GM18907 (cell line): Measurements from ENCODE around the gene SEC22C.

Experiments used
- ATAC-seq: cut with Tn5 transposase; IDR thresholded peaks from one replicate; pipeline ENCODE4 v1.9.1; 2021; ENCODE audit warnings: mild to moderate bottlenecking, moderate library complexity; ENCODE audit not compliant: unreplicated experiment

Gene SEC22C

DNA sequence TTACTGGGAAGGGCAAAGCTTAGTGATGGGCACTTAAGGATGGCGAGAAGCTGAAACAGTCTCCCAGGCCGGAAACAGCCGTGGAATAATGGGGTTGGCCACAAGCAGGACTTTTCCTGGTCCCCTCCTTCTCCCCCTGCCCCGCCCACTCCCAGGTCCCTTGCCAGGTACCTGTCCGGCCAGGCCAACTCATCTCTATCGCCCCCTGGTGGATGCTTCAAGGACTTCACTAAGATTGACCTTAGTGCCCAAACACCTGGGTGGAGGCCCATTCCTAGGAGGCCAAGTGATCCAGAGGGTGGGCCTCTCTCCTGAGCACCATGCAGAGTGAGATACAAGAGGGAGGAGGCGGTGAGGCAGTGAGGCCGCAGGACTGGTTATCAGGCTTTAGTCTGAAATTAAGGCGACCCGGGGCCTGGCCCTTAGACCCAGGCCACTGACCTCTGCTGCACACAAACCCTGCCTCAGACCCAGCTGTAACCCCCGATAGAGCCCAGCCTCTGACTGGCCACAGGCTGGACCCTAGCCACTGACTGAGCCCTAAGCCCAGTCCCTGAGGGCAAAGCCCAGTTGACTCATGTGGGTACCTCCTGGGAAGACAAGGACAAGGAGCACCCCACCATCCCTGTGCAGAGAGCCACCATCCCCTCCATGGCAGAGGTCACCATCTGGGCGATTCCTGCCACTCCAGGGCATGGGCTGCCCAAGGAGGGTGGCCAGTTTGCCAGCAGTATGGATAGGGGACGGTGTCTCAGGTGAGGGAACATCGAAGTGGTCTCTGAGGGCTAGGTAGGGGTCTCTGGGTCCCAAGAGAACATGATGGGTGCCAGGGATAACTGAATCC is 41.7 kb downstream of the SEC22C start:
- ATAC-seq = no peak

DNA sequence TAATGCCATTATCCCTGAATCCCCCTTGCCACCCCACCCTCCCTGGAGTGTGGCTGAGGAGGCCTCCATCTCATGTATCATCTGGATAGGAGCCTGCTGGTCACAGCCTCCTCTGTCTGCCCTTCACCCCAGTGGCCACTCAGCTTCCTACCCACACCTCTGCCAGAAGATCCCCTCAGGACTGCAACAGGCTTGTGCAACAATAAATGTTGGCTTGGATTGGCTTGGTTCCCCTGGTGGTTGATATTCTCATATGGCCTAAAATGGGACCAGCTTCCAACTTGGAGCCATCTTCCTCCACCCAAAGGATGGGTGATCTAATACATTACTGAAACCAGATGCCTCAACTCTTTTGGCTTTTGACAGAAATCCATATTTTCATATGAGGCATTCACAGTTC is 44.4 kb downstream of the SEC22C start:
- no peak for ATAC-seq

DNA sequence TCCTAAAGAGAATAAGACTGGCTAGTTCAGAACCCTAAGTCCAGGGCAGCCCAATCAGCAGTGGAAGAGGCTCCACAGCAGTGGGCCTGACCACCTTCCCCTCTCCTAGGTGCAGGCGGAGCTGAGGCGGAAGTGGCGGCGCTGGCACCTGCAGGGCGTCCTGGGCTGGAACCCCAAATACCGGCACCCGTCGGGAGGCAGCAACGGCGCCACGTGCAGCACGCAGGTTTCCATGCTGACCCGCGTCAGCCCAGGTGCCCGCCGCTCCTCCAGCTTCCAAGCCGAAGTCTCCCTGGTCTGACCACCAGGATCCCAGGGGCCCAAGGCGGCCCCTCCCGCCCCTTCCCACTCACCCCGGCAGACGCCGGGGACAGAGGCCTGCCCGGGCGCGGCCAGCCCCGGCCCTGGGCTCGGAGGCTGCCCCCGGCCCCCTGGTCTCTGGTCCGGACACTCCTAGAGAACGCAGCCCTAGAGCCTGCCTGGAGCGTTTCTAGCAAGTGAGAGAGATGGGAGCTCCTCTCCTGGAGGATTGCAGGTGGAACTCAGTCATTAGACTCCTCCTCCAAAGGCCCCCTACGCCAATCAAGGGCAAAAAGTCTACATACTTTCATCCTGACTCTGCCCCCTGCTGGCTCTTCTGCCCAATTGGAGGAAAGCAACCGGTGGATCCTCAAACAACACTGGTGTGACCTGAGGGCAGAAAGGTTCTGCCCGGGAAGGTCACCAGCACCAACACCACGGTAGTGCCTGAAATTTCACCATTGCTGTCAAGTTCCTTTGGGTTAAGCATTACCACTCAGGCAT is 45.6 kb downstream of the SEC22C start:
- ATAC-seq = no peak

DNA sequence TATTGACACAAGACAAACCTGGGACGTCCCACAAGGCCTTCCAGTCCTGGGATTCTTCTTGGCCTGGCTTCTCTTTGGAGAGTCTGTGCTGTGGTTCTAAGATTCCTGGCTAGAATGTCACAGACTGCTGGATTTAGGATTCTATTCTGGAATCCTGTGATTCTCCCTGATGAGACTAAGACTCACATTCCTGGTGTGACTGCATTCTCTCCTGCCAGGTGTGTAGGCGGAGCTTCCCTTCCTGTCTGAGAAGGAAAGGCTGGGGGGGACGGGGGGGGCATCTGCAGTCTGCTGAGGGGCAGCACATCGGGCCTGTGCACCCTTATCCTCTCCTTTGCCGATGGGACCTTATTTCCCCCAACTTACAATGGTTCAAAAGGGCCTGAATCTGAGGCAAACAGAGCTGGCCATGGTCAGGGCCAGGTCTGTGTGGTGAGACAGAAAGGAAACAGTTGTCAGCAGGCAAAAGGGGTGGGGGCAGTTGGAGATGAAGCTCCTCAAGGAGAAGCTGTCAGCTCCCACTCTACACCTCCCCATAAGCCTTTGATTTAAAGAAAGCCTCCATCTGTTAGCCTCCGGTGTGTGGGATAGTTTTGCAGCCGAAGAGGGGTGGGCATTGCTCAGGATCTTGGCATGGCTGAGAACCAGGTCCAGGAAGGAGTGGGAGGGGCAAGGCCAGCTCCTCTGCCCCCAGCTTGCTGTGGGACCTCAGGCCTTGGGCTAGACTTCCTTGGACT is 48.4 kb downstream of the SEC22C start:
- no peak for ATAC-seq

DNA sequence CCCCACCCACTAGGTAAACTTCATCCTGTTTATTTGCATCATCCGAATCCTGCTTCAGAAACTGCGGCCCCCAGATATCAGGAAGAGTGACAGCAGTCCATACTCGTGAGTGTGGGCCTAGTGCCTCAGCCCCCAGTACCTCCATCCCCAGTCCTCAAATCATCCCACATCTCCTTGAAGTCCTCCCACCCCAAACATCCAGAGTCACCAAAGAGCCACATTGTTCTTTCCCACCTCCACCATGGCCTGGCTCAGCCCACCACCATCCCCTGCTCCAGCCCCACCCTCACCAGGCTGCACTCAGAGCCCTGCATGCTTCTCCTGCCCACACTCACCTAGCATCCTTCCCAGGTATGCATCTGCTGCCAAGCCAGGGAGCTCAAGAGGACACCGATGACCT is 49.5 kb downstream of the SEC22C start:
- ATAC-seq = no peak

DNA sequence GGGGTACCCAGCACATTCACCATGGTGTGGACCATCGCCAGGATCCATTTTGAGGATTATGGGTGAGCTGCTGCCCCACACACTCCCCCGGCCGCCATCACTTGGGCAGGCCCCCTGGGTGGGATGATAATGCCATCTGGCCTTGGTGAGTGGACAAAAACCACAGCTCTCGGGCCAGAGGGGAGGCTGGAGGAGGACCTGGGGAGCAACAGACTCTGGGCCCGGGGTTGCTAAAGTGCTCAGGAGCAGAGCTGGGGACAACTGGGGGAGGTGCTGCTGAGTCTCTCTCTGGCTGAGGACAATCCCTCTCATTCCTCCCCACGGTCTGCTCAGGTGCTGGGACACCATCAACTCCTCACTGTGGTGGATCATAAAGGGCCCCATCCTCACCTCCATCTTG is 50.3 kb downstream of the SEC22C start:
- ATAC-seq = no peak

DNA sequence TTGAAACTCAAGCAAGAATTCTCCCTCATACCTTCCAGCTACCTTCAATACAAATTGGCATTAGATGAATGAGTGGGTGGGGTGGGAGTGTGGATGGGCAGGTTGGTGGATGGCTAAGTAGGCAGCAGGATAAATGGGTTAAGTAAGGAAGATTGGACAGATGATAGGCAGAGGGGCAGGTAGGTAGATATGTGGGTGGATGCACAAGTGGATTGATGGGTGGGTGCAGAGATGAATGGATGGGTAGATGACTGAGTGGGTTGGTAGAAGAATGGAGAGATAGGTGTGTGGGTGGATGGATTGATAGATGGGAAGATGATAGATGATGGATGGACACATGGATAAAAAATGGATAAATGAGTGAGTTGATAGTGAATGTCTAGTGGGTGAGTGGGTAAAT is 51.7 kb downstream of the SEC22C start:
- no peak for ATAC-seq

DNA sequence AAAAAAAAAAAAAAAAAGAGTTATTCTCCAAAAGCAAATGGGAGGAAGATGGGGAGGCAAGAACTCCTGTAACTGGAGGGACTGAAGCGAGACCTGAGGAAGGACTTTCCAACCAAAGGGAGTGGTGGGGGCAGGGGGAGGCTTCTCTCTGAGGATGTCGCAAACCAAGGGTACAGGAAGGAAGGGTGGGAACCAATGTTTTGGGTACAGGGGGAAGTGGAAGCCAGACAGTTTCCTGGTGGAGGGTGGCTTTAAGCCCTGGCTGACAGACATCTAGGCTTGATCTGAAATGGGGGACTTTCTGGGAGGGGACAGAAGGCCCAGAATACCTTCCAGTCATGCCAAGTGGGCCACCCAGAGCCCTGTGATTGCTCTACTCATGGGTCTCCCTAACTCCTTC is 52.3 kb downstream of the SEC22C start:
- no peak for ATAC-seq

DNA sequence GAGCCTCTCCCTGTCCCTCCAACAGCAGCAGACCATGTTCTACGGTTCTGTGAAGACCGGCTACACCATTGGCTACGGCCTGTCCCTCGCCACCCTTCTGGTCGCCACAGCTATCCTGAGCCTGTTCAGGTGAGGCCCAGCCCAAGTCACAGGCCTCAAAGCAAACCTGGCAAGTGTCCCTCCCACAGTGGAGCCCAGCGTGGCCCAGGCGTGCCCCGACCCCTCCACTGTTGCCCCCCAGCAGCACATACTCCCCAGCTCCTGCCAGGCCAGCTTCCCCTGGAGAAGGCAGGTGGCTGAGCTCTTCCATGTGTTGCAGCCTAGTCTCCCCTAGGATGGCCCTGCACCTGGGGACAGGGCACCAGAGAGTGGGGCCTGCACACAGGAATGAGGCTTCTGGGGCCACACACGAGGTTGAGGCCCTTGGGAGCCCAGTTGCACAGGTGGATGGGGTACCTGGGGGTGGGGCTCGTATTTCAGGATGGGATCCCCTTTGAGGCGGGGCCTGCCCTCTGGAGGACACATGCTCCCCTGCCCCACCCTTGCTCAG is 54.3 kb downstream of the SEC22C start:
- ATAC-seq = no peak

DNA sequence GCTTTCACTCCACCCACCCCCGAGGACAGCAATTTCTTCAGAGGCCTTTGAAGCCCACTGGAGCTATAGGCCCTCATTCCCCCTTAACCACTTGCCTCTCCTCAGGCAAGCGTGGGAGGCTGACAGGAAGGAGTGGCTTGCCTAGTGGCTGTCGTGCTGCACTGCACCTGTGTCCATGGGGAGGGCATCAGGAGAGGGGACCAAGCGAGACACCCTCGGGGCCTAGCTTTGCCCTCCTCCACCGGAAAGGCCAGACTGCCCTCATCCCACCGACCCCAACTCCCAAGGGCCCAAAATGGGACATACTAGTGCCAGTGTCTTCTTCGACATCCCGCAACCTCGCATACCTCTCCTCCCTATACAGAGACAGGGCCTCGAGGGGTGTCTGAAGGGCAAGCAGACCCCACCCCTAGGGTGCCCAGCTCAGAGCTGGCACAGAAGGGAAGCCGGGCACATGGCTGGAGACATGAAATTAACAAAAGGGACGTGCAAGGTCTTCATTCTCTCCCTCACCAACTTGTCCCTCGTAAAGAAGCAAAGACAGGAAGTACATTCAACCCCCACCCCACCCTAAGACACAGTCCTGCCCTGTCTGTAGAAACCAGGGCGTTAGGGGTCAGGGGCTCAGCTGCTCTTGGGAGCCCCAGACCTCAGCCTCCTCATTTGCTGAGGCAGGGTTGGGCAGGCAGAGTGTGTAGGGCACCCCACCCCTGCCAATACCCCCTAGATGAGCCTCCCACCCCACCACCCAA is 55.0 kb downstream of the SEC22C start:
- ATAC-seq = no peak

DNA sequence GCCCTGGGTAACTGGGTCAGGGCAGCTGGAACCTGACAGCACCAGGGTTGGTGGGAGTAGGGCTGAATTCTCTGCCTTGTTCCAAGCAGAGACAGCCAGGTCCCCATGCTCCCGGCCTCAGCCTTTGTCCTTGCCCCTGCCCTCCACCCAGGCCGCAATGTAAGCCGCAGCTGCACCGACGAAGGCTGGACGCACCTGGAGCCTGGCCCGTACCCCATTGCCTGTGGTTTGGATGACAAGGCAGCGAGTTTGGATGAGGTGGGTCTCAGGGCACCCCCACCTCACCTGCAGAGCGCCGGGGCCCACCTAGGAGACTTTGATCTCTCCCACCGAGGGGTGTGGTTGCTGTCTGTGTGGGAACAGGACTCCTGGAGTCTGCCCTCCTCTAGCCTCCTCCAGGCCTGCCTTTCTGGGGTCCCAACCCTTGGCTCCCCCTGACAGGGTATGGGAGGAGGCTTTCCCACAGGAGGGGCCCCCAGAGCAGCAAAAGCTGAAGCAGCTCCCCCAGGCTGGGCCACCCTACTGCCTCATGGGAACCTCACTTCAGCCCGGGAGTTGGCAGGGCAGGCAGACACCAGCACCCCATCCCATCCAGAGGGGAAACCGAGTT is 55.9 kb downstream of the SEC22C start:
- no peak for ATAC-seq

DNA sequence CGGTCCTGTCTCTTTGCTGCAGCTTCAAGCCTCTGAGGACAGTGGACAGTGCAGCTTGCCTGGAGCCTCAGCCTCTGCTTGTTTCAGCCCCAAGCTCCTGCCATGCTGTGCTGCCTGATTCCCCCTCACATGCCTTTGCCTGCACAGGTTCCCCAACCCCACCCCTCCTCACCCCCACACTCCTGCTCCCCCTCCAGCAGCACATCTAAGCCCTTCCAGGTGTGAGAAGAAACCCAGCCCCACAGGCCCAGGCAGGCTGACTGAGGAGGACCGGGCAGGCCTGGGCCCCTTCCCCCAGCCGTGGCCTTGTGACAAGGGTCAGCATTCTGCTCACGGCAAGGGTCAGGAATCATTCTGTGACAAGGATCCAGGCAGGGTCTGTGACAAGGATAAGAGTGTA is 56.6 kb downstream of the SEC22C start:
- ATAC-seq = no peak

DNA sequence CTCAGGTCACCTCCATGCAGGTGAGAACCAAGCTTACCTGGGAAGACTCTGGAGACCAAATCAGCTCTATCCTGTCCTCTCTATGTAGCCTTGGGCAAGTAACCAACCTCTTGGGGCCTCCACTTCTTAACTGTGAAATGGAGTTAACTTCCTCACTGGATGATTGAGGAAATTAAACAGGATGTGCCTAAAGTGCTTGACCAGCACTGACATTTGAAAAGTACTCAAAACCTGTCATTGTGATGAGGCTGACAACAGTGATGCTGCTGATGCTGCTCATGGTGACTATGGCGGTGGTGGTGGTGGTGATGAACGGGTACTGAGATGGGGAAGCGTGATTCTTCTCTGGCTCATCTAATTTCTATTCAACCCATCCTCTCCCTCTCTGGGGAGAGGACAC is 57.0 kb downstream of the SEC22C start:
- ATAC-seq = no peak

DNA sequence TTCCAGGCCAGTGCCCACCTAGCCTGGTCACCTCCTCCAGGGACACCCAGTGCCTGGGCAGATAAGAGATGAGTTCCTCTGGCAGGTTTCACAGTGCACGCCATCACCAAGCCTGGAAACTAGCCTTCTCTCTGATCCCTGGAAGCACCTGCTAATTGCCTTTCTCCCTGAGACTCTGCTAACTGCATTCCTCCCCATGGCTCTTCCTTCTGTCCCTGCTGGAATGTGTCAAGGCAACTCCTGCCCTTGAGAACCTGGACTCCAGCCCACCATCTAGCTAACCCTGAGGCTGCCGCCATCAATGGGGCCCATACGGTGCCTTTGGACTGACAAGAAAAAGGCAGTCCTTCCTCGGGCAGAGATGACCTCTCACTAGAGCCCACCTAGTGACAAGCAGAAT is 60.9 kb downstream of the SEC22C start:
- ATAC-seq = no peak

DNA sequence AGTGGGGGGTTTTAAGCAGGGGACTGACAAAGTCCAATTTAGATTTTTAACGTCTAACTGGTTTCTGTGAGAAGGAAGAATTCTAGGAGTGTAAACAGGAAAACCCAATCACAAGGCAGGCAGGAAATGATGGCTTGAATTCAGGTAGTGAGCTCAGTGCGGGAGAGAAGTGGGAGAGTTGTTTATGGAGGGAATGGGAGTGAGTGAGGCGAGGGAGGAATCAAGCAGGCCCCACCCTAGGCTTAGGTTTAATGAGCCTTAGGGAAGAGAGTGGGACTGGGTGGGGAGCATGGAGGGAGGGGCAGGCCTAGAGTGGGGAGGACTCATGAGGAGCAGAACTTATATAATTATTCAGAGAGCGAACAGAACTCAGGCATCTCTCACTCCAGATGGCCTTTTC is 61.4 kb downstream of the SEC22C start:
- no peak for ATAC-seq

DNA sequence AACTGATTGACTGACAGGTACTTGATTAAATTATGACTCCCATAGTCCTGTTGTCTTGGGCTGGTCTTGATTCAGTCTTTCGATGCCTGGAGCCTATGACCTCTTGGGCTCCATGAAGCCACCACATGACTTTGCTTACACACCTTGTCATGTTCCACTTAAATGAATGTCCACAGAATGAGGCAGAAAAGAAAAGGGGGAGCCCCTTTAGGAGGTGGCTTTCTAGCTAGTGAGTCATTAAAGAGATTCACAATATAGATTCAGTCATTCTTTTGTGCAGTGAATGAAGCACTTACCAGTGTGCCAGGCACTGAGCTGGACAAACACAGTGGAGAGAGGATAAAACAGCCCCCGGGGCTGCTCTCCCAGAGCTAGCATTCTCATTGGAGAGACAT is 62.2 kb downstream of the SEC22C start:
- ATAC-seq = no peak

DNA sequence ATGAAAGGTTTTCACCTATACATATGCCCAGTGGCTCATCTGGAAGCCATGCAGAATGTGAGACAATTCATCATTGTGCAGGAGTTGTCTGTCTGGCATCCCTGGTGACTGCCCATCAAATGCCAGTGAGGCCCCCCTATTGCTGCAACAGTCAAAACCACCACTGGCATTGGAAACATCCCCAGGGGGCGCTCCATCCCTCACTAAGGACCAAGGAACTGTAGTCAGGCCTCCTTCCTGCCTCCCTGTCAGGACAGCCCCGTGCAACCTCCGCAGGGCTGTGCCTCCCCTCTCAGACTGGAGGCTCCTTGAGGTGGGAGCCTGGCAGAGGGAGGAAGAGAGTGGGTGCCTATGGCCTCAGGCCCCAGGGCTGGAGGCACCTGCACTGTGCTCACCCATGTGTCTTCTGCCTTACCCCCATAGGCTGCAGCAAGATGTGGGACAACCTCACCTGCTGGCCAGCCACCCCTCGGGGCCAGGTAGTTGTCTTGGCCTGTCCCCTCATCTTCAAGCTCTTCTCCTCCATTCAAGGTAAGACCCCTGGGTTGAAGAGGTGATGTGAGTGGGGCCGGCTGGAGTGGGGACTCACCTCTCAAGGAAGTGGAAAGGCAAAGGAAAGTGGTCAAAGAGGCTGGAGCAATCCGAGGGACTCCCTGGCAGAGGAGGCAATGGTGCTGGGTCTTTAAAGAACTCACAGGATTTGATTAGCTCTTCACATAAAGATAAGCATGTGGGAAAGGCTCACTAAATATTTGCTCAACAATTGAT is 62.8 kb downstream of the SEC22C start:
- no peak for ATAC-seq

DNA sequence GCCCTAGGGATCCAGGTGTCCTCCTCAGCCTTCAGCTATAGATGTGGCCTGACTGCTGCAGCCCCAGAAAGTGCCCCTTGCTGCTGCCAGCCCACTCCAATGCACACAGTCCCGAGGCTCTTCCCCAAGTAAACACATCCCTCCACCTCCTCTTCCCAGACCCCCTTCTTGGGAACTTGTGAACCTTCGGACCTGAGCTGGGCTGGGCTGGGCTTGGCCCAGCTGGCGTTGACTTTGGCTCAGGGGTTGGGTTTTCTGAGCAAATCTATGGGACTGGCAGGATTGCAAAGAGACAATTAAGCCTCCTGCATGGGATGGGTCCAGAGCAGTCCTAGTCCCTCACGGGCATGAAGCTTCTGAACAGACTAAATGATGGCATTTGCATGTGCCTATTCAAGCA is 64.7 kb downstream of the SEC22C start:
- no peak for ATAC-seq

DNA sequence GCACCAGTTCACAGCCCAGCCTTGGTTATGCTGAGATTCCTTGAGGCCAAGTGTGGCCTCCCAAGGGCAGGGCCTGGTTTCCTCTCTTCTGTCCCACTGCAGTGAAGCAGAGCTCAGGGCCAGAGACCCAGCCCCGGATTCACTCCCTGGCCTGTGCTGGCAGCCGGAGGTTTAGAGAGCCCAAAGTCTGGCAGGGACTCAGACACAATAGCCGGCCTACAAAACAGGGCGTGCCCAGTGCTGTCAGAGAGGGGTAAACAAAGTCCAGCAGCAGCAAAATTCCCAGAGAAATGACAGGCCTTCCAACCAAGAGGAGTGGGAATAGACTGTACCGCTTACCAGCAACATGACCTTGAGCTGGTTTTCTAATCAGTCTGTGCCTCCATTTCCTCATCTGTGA is 65.3 kb downstream of the SEC22C start:
- no peak for ATAC-seq
